Muscle layer of duodenum (tissue), 2 donors: ENCODE data around the gene NOL7.
A peak's percentile ranks its signal among the peaks of the same experiment; 100 is the strongest.

ENCODE experiments used
- H3K27ac ChIP-seq: one replicate; pipeline ENCODE4 v1.7.0; 2013; ENCODE audit warnings: mild to moderate bottlenecking, low read length
- H3K27me3 ChIP-seq: one replicate; pipeline ENCODE4 v1.7.0; 2013; ENCODE audit warnings: low read depth, mild to moderate bottlenecking, control low read depth, low read length
- H3K36me3 ChIP-seq, 2 donors: one replicate each; pipeline ENCODE4 v1.7.0; 2013; ENCODE audit warnings: low read length in 2 of 2, control low read depth in 1 of 2, mild to moderate bottlenecking in 1 of 2; ENCODE audit not compliant: insufficient read depth in 2 of 2, control insufficient read depth in 1 of 2
- H3K4me1 ChIP-seq, 2 donors: one replicate each; pipeline ENCODE4 v1.7.0; 2013; ENCODE audit warnings: low read length in 2 of 2, mild to moderate bottlenecking in 2 of 2, control low read depth in 1 of 2, moderate library complexity in 1 of 2; ENCODE audit not compliant: insufficient read depth in 2 of 2, control insufficient read depth in 1 of 2
- H3K4me3 ChIP-seq, 2 donors: one replicate each; pipeline ENCODE4 v1.7.0; 2013; ENCODE audit warnings: low read length in 2 of 2, low read depth in 1 of 2, mild to moderate bottlenecking in 1 of 2
- H3K9me3 ChIP-seq, 2 donors: one replicate each; pipeline ENCODE4 v1.7.0; 2013; ENCODE audit warnings: low read length in 2 of 2, control low read depth in 1 of 2, mild to moderate bottlenecking in 1 of 2; ENCODE audit not compliant: control insufficient read depth in 1 of 2
- donor health status: healthy.

Gene NOL7

DNA sequence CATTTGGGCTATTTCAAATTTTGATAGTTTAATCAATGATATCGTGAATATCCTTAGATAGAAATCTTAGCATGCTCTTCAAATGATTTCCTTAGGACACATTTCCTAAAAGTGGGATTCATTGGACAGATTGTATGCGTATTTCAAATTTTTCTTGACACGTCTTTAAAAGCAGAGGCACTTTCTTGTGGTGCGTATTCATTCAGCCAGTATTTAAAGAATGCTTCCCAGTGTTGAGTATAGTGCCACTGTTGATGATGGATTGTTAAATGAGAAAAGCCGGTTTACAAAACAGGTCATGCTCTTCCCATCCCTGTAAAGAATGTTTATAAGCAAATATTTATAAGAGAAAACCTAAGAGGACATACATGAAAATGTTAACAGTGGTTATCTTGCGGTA lies 15.1 kb upstream of the NOL7 start:
- H3K4me1 ChIP-seq: no peaks in the 10 kb centered on the region
- H3K36me3 ChIP-seq: peaks cover 19 to 59% of the 10 kb centered on the region in 2 donors
- no peaks in the 10 kb centered on the region for H3K27me3 ChIP-seq
- no peak overlapping the region for H3K4me3 ChIP-seq
- no peaks in the 10 kb centered on the region for H3K9me3 ChIP-seq
- H3K27ac ChIP-seq: no peak overlapping the region

DNA sequence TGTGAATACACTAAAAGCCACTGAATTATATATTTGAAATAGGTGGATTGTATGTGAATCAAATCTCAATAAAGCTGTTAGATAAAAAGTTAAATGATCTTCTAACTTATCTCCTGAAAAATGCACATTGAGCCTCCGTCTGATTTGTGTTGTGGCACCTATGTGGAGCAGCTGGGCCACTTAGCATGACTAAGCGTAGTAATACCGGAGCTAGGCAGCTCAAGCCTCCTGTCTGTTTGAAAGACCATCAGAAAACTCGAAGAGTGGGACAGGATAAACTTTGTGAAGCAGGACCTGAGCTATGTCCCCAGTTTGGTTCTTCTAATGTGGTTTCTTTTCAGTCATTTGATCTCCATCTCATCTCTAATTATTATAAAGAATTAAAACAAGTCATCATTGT lies 11.0 kb upstream of the NOL7 start:
- Histone ChIP-seq H3K27me3 (no peaks in the 10 kb centered on the region), H3K27ac (no peak overlapping the region), H3K4me3 (no peak overlapping the region), H3K36me3 (peaks cover 19 to 43% of the 10 kb centered on the region in 2 donors), H3K4me1 (no peaks in the 10 kb centered on the region), H3K9me3 (no peaks in the 10 kb centered on the region)

DNA sequence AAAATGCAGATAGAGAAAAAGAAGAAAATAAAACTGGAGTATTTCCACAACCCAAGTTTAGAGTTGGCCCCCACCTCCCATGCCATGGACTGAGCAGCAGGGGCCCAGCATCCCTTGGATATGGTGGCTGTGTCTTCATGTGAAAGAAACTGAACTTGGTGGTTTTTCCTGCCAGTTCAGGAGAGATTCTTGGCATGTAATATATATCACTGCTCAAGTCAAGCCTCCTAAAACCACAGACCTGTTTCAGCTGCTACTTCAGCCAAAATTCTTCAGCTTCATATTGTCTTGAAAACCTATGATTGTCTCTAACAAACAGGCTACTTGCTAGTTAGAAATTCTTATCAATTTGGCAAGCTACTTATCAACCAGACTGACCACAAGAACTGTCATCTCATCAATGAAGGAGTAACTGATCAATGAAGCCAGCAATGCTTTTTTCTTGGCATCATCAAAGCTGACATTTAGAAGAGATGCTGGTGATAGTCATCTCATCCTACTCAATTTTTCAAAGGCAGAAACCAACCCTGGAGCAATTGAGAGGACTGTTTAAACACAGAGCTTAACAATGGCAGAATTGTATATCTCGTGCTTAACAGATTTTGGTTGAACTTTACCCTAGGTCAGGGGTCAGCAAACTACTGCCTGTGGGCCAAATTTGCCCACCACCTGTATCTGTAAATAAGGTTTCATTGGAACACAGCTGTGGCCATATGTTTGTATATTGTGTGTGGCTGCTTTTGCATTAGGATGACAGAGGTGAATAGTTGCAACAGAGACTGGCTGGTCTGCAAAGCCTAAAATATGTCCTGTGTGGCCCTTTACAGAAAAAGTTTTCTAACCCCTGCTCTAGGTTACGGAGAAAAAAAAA lies 10.4 kb upstream of the NOL7 start:
- no peaks in the 10 kb centered on the region for H3K9me3 ChIP-seq
- no peak overlapping the region for H3K4me3 ChIP-seq
- peaks cover 19 to 38% of the 10 kb centered on the region in 2 donors for H3K36me3 ChIP-seq
- H3K4me1 ChIP-seq: no peaks in the 10 kb centered on the region
- H3K27me3 ChIP-seq: no peaks in the 10 kb centered on the region
- H3K27ac ChIP-seq: no peak overlapping the region

- no peak overlapping the region for H3K27ac ChIP-seq
- H3K4me1 ChIP-seq: peaks cover 0 to 2% of the 10 kb centered on the region in 2 donors
- H3K27me3 ChIP-seq: no peaks in the 10 kb centered on the region
- H3K9me3 ChIP-seq: no peaks in the 10 kb centered on the region
- no peak overlapping the region for H3K4me3 ChIP-seq
- H3K36me3 ChIP-seq: peaks cover 17 to 33% of the 10 kb centered on the region in 2 donors
Measured at GRCh38 chr6:13605634-13606033, 9.5 kb upstream of the NOL7 start.

DNA sequence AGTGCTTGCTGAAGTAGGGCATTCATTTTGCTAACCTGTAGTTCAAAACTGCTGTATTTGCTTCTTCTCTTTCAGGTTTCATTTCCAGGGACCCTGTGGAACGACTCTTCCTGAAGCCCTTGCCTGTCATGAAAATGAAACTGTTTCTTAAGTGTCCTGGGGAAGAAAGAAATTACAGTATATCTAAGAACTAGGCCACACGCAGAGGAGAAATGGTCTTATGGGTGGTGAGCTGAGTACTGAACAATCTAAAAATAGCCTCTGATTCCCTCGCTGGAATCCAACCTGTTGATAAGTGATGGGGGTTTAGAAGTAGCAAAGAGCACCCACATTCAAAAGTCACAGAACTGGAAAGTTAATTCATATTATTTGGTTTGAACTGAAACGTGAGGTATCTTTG lies 3.4 kb upstream of the NOL7 start:
- Histone ChIP-seq H3K27me3 (no peaks in the 10 kb centered on the region), H3K36me3 (peaks cover 0 to 3% of the 10 kb centered on the region in 2 donors), H3K27ac (peak overlapping the region; percentile 51), H3K4me1 (peaks cover 4 to 19% of the 10 kb centered on the region in 2 donors), H3K4me3 (no peak overlapping the region), H3K9me3 (no peaks in the 10 kb centered on the region)

DNA sequence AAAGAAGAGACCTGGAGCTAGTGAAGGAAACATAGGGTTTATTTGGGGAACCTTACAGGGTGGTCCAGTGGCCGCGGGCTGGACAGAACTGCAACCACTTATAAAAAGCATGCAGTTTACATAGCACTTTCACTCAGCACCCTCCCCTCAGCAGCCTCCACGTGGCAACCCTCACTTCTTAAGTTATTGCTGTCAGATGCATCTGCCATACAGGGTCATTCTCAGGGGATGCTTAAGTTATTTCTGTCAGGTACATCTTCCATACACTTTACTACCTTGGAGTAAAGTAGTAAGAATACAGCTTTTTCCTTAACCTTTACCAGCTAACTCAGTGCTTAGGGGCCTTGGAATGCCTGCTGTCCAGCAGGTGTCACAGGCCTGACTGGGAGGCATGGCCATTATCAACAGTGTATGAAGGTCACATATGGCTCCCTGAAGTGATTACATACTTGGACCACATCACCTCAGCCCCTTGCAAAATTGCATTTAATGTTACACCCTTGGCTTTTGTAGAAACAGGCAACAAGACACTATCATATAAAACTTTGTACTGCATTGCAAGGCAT lies 2.0 kb upstream of the NOL7 start:
- Histone ChIP-seq H3K4me3 (no peak overlapping the region), H3K36me3 (peaks cover 9 to 10% of the 10 kb centered on the region in 2 donors), H3K27me3 (no peaks in the 10 kb centered on the region), H3K4me1 (peaks cover 4 to 27% of the 10 kb centered on the region in 2 donors), H3K27ac (no peak overlapping the region), H3K9me3 (no peaks in the 10 kb centered on the region)

DNA sequence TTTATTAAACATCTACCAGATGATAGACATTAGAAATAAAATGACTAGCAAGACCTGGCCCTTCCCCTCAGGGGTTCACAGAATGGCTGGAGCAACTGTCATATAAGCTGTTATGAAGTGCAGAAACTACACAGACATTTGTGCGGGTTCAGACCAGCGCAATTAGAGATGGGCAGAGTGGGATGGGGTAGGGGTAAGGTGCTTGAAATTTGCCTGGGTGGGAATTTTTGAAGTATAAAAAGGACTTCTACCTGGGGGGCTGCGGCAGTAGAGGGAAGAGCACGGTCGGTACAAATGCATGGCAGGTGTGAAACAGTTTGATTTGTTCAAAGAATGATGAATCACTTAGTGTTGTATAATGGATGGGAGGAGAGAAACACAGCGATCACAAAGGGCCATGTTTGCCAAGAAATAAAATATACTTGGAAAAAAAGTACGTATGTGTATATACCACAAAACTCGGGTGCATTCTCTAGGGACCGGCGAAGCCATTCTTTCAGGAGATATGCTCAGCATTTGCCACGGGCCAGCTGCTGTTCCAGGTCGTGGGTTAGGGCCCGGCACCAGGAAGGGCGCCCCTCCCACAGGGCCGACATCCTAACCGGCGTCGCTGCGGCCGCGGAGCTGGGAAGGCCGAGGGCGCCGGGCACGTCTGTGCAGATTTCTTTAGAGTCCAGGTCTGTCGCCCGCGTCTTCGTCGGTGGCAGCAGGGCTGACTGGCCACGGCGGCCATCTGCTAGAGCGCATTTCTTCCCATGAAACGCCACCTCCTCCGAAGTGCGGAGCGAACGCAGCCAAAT lies 809 bp upstream of the NOL7 start:
- H3K27me3 ChIP-seq: no peaks in the 10 kb centered on the region
- peaks cover 15 to 20% of the 10 kb centered on the region in 2 donors for H3K36me3 ChIP-seq
- no peaks in the 10 kb centered on the region for H3K9me3 ChIP-seq
- H3K27ac ChIP-seq: peak overlapping the region; percentile 96
- peak overlapping the region; percentile 93 to 99 for H3K4me3 ChIP-seq
- H3K4me1 ChIP-seq: peaks cover 4 to 27% of the 10 kb centered on the region in 2 donors

DNA sequence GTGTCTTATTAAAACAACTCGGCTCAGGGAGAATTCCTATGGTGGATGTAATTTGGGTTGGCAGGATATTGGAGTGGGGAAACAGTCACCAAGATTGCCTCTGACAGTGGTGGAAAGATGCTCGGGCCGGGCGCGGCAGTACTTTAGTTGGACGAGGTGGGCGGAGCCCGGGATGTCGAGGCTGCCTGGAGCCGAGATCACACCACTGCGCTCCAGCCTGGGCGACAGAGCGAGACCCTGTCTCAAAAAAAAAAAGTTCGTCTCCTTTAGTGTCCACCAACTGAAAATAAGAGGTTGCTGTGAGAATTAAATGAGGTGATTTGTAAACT lies 621 bp downstream of the NOL7 start:
- H3K4me1 ChIP-seq: peaks cover 4 to 24% of the 10 kb centered on the region in 2 donors
- peaks cover 25 to 34% of the 10 kb centered on the region in 2 donors for H3K36me3 ChIP-seq
- peak overlapping the region; percentile 96 for H3K27ac ChIP-seq
- H3K27me3 ChIP-seq: no peaks in the 10 kb centered on the region
- peak overlapping the region; percentile 93 to 99 for H3K4me3 ChIP-seq
- no peaks in the 10 kb centered on the region for H3K9me3 ChIP-seq

GRCh38 chr6:13617066-13617465 lies 1.9 kb downstream of the NOL7 start:
- Histone ChIP-seq H3K36me3 (peaks cover 38 to 47% of the 10 kb centered on the region in 2 donors), H3K27me3 (no peaks in the 10 kb centered on the region), H3K4me1 (peaks cover 4 to 24% of the 10 kb centered on the region in 2 donors), H3K4me3 (no peak overlapping the region), H3K27ac (no peak overlapping the region), H3K9me3 (no peaks in the 10 kb centered on the region)

DNA sequence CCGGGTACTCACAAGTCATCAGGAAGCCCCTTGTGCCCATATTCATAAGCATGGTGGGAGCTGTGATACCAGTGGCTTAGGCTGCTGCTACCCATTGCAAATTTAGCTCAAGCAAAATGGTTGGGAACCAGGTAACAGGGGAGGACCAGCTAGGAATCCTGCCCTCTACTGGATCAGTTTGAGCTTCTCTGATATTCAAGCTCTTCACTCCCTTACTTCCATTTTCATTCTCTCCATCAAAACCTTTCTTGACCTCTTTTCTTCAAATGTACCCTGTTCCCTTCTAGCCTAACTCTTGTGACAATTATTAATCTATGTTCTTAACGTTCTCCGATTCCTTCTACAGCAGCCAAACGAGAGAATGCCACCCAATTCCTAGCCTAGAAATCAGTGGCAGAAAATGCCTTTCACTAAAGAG lies 9.7 kb downstream of the NOL7 start:
- Histone ChIP-seq H3K27me3 (no peaks in the 10 kb centered on the region), H3K9me3 (no peaks in the 10 kb centered on the region), H3K4me1 (no peaks in the 10 kb centered on the region), H3K36me3 (peaks cover 64 to 70% of the 10 kb centered on the region in 2 donors), H3K27ac (no peak overlapping the region), H3K4me3 (no peak overlapping the region)

- no peaks in the 10 kb centered on the region for H3K9me3 ChIP-seq
- no peak overlapping the region for H3K4me3 ChIP-seq
- peaks cover 33 to 45% of the 10 kb centered on the region in 2 donors for H3K36me3 ChIP-seq
- H3K27ac ChIP-seq: no peak overlapping the region
- no peaks in the 10 kb centered on the region for H3K4me1 ChIP-seq
- H3K27me3 ChIP-seq: no peaks in the 10 kb centered on the region
Measured at GRCh38 chr6:13629459-13630116, 14.5 kb downstream of the NOL7 start.
